HCT116 (cell line): ENCODE data around the gene CAMKK1. TPM values are rescaled to one million over a fixed set of nuclear protein-coding genes. Genes with fewer than 3 reads are reported as not detected.

Experiments used
- ATAC-seq: fragments of 200-7000 bp; cut with Tn5 transposase; 2 replicates; pipeline ENCODE4 v1.9.1; 2020; ENCODE audit warnings: mild to moderate bottlenecking, moderate library complexity
- BruUV-seq: library from RNA; stranded (reverse); fragments of 400-500 nt; replicated peaks from 2 replicates; lab custom pipeline; 2021; lab: Mats Ljungman, UMichigan
- CTCF ChIA-PET: fragments of 300-600 bp; sonication (Branson Sonifier 250); formaldehyde crosslinking; loops from one replicate; lab custom pipeline; 2021; ENCODE audit warnings: antibody characterized with exemption; lab: Charles Lee
- POLR2A ChIA-PET: fragments of 300-600, 350-600 bp; sonication (Branson Sonifier 250); formaldehyde crosslinking; loops from one replicate; lab custom pipeline; 2021; ENCODE audit warnings: antibody characterized with exemption; lab: Charles Lee
- RAD21 ChIA-PET, 2 experiments: fragments of 300-600 bp; sonication (Branson Sonifier 250); formaldehyde crosslinking; loops; one replicate each; lab custom pipeline; 2023; ENCODE audit warnings: low total read pairs in 2 of 2; ENCODE audit not compliant: uncharacterized antibody in 2 of 2, unreplicated experiment in 2 of 2, low non-redundant PET in 1 of 2; lab: Charles Lee
- DNase-seq: peaks from one replicate; pipeline ENCODE4 v3.0.0-alpha.2; 2010; ENCODE audit warnings: low read depth, low spot score
- H2AFZ ChIP-seq: fragments of 200-600 bp; shearing (Covaris generic), sonication (generic); 2 replicates; pipeline ENCODE4 v1.6.1; 2017; ENCODE audit warnings: low read depth, mixed run types, mixed read lengths, antibody characterized with exemption, low read length; ENCODE audit not compliant: poor library complexity, severe bottlenecking
- H3K27ac ChIP-seq: 2 replicates; pipeline ENCODE4 v1.5.1; 2012; ENCODE audit warnings: low read depth, low read length
- H3K27me3 ChIP-seq: fragments of 200-600 bp; sonication (generic); 2 replicates; pipeline ENCODE4 v1.6.1; 2016; ENCODE audit warnings: mixed run types, low read length, mixed read lengths; ENCODE audit not compliant: insufficient read depth
- H3K36me3 ChIP-seq, 2 experiments: fragments of 200-500 bp in 1 of 2; fragments of 200-600 bp in 1 of 2; sonication (Bioruptor generic) in 1 of 2; sonication (generic) in 1 of 2; 2 replicates each; pipeline versions ENCODE4 v1.5.1 to v1.6.1; 2014 to 2016; ENCODE audit warnings: low read length in 2 of 2, inconsistent platforms in 1 of 2, mixed read lengths in 1 of 2, mixed run types in 1 of 2; ENCODE audit not compliant: insufficient read depth in 2 of 2, control insufficient read depth in 1 of 2
- H3K4me1 ChIP-seq, 2 experiments: fragments of 200-600 bp in 1 of 2; sonication (generic) in 1 of 2; 2 replicates each; pipeline versions ENCODE4 v1.5.1 to v1.6.1; 2012 to 2017; ENCODE audit warnings: low read length in 2 of 2, inconsistent platforms in 1 of 2, mild to moderate bottlenecking in 1 of 2, mixed read lengths in 1 of 2, mixed run types in 1 of 2, moderate library complexity in 1 of 2; ENCODE audit not compliant: insufficient read depth in 2 of 2, control insufficient read depth in 1 of 2
- H3K4me2 ChIP-seq: fragments of 200-600 bp; sonication (generic); 2 replicates; pipeline ENCODE4 v1.6.1; 2017; ENCODE audit warnings: mixed run types, low read length, mixed read lengths
- H3K4me3 ChIP-seq, 2 experiments: fragments of 200-600 bp in 1 of 2; sonication (generic) in 1 of 2; replicated peaks in 1 of 2; 2 replicates each; pipeline ENCODE4 v1.5.1; 2011 to 2016; ENCODE audit warnings: low read length in 2 of 2, control low read depth in 1 of 2, low read depth in 1 of 2, mild to moderate bottlenecking in 1 of 2, mixed read lengths in 1 of 2, mixed run types in 1 of 2
- H3K79me2 ChIP-seq: fragments of 200-600 bp; sonication (generic); 2 replicates; pipeline ENCODE4 v1.6.1; 2017; ENCODE audit warnings: mild to moderate bottlenecking, mixed run types, low read length, moderate library complexity, mixed read lengths; ENCODE audit not compliant: insufficient read depth
- H3K9ac ChIP-seq: fragments of 200-600 bp; sonication (generic); 2 replicates; pipeline ENCODE4 v1.6.1; 2016; ENCODE audit warnings: low read length, mixed read lengths
- H3K9me2 ChIP-seq: fragments of 200-600 bp; sonication (generic), shearing (Covaris generic); 2 replicates; pipeline ENCODE4 v1.6.1; 2017; ENCODE audit warnings: mixed run types, mild to moderate bottlenecking, moderate library complexity; ENCODE audit not compliant: insufficient read depth
- H3K9me3 ChIP-seq, 2 experiments: fragments of 200-500 bp in 1 of 2; fragments of 200-600 bp in 1 of 2; sonication (Bioruptor generic) in 1 of 2; sonication (generic) in 1 of 2; 2 replicates each; pipeline ENCODE4 v1.6.1; 2014 to 2017; ENCODE audit warnings: low read length in 2 of 2, mixed read lengths in 2 of 2, inconsistent platforms in 1 of 2, low read depth in 1 of 2, mild to moderate bottlenecking in 1 of 2, mixed run types in 1 of 2, moderate library complexity in 1 of 2; ENCODE audit not compliant: control insufficient read depth in 1 of 2, insufficient read depth in 1 of 2
- H4K20me1 ChIP-seq: fragments of 200-600 bp; sonication (generic), shearing (Covaris generic); 2 replicates; pipeline ENCODE4 v1.6.1; 2017; ENCODE audit warnings: mixed run types, mild to moderate bottlenecking, moderate library complexity; ENCODE audit not compliant: insufficient read depth
- CBX3 ChIP-seq: IDR thresholded peaks from 2 replicates; pipeline ENCODE4 v1.6.1; 2012; ENCODE audit warnings: low read depth
- CEBPB ChIP-seq: IDR thresholded peaks from 2 replicates; pipeline ENCODE4 v1.6.1; 2012; ENCODE audit warnings: low read depth
- EGR1 ChIP-seq: IDR thresholded peaks from 2 replicates; pipeline ENCODE4 v1.6.1; 2012; ENCODE audit warnings: low read depth
- ELF1 ChIP-seq: IDR thresholded peaks from 2 replicates; pipeline ENCODE4 v1.6.1; 2012; ENCODE audit warnings: low read depth, borderline replicate concordance
- FOSL1 ChIP-seq: IDR thresholded peaks from 2 replicates; pipeline ENCODE4 v1.6.1; 2012; ENCODE audit warnings: low read depth
- RAD21 ChIP-seq: IDR thresholded peaks from 2 replicates; pipeline ENCODE4 v1.6.1; 2012; ENCODE audit warnings: low read depth, mild to moderate bottlenecking
- SP1 ChIP-seq: IDR thresholded peaks from 2 replicates; pipeline ENCODE4 v1.6.1; 2012; ENCODE audit warnings: low read depth
- SRF ChIP-seq: IDR thresholded peaks from 2 replicates; pipeline ENCODE4 v1.6.1; 2012; ENCODE audit warnings: low read depth
- TCF7L2 ChIP-seq: IDR thresholded peaks from 2 replicates; pipeline ENCODE4 v1.7.0; 2011; ENCODE audit warnings: borderline replicate concordance, inconsistent platforms; ENCODE audit not compliant: insufficient read depth, insufficient read length; ENCODE audit errors: extremely low read depth
- YY1 ChIP-seq: IDR thresholded peaks from 2 replicates; pipeline ENCODE4 v1.6.1; 2011; ENCODE audit warnings: low read length, low read depth, moderate library complexity, mild to moderate bottlenecking; ENCODE audit not compliant: insufficient replicate concordance; ENCODE audit errors: extremely low read depth
- ZFX ChIP-seq: fragments of 450-650 bp; IDR thresholded peaks from 2 replicates; pipeline ENCODE4 v1.6.1; 2017
- ZNF274 ChIP-seq: fragments of 200-500 bp; sonication (Bioruptor generic); IDR thresholded peaks from 2 replicates; pipeline ENCODE4 v1.6.1; 2014; ENCODE audit warnings: mild to moderate bottlenecking, low read depth, low read length, inconsistent platforms
- intact Hi-C: fragments of 100-400 bp; cut with micrococcal nuclease; formaldehyde crosslinking; loops from 2 replicates; pipeline ENCODE4 v1.10.0; 2022
- total RNA-seq: library from RNA; stranded (reverse); gene quantifications from one replicate; pipeline ENCODE4 v1.2.1, GENCODE V29; 2021; ENCODE audit not compliant: unreplicated experiment
- TF ChIP-seq, protein P1 (sequence below): IDR thresholded peaks from 2 replicates; pipeline ENCODE4 v1.6.1; 2012
- TF ChIP-seq, protein P2 (sequence below), 3 experiments: fragments of 200-600 bp in 1 of 3; sonication (generic) in 1 of 3; IDR thresholded peaks in 2 of 3; conservative IDR thresholded peaks in 1 of 3; 2 replicates each; pipeline ENCODE4 v1.5.1; 2012 to 2017; ENCODE audit warnings: low read depth in 2 of 3, low read length in 2 of 3, antibody characterized with exemption in 1 of 3, borderline replicate concordance in 1 of 3, control low read depth in 1 of 3, mild to moderate bottlenecking in 1 of 3, mixed read lengths in 1 of 3, mixed run types in 1 of 3, moderate library complexity in 1 of 3; ENCODE audit not compliant: insufficient read depth in 1 of 3
- TF ChIP-seq, protein P3 (sequence below): IDR thresholded peaks from 2 replicates; pipeline ENCODE4 v1.6.1; 2011; ENCODE audit warnings: mild to moderate bottlenecking, low read length, moderate library complexity; ENCODE audit not compliant: insufficient replicate concordance; ENCODE audit errors: extremely low read depth
- TF ChIP-seq, protein P4 (sequence below): IDR thresholded peaks from 2 replicates; pipeline ENCODE4 v1.6.1; 2012

The CAMKK1 gene
- total RNA-seq, 1 experiment from 2014 or later: 10.6 TPM

DNA sequence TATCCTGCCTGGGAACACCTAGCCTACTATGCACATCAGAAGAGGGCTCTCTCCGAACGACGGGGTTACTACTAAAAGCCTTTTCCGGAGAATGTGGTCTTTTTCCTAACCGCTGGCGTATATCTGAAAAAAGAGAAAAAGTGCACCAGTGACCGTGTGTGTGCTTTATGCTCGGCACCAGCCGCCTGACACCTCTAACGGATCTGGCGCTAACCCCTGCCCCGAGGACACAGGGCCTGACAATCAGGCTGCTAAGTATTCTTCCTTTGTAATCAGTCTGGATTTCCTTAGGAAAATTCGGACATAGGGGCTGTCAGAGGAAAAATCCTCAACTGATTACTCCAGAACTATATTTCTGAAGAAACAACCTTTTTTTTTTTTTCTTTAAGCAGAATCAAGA lies 78.5 kb downstream of the CAMKK1 start:
- no TSS peak for BruUV-seq
- no peaks in the 10 kb centered on the region for H3K27me3 ChIP-seq
- CTCF ChIA-PET: no interaction called here
- peaks cover 37 to 46% of the 10 kb centered on the region in 2 experiments; a peak in 3 of 4 replicates for H3K36me3 ChIP-seq
- RAD21 ChIA-PET: no interaction called here
- H2AFZ ChIP-seq: no peak overlapping the region
- DNase-seq (no peak), ATAC-seq (no peak)
- TF ChIP-seq, protein P1, sequence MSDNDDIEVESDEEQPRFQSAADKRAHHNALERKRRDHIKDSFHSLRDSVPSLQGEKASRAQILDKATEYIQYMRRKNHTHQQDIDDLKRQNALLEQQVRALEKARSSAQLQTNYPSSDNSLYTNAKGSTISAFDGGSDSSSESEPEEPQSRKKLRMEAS: no peak
- TF ChIP-seq CBX3 (no peak), ELF1 (no peak), CEBPB (no peak)
- H4K20me1 ChIP-seq: no peaks in the 10 kb centered on the region
- POLR2A ChIA-PET: no interaction called here
- H3K4me3 ChIP-seq: no peak overlapping the region
- H3K9me3 ChIP-seq: no peaks in the 10 kb centered on the region
- intact Hi-C loops: no loop called here
- H3K9ac ChIP-seq: no peak overlapping the region
- no peaks in the 10 kb centered on the region for H3K9me2 ChIP-seq
- no peak overlapping the region for H3K4me2 ChIP-seq
- H3K4me1 ChIP-seq: peaks cover 0 to under 1% of the 10 kb centered on the region in 2 experiments; a peak in 2 of 4 replicates
- H3K27ac ChIP-seq: no peak overlapping the region
- H3K79me2 ChIP-seq: no peaks in the 10 kb centered on the region

DNA sequence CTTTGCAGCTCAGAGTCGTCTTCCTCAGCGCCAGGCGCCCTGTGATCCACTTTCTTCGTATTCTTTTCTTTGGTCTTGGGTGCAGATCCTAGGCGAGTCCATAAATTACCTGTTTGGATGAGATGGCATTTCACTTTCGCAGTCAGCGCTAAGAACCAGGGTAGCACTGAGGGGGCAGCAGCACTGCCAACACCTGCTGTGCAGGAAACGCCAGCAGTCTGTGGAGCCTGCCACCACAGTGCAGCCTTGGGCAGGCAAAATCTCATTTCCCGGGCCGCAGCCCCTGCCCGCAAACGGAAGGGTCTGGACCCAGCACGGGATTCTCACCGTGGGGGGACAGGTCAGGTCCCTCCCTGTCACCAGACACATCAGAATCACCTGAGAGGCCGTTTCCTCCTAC lies 79.7 kb downstream of the CAMKK1 start:
- no peaks in the 10 kb centered on the region for H4K20me1 ChIP-seq
- POLR2A ChIA-PET: no interaction called here
- ATAC-seq (no peak), DNase-seq (no peak)
- intact Hi-C loops: no loop called here
- RAD21 ChIA-PET: no interaction called here
- H3K79me2 ChIP-seq: no peaks in the 10 kb centered on the region
- H3K9me3 ChIP-seq: no peaks in the 10 kb centered on the region
- H3K36me3 ChIP-seq: peaks cover 28 to 44% of the 10 kb centered on the region in 2 experiments; a peak in 3 of 4 replicates
- CTCF ChIA-PET: no interaction called here
- H2AFZ ChIP-seq: no peak overlapping the region
- peaks cover 3 to 6% of the 10 kb centered on the region in 2 experiments; a peak in 2 of 4 replicates for H3K4me1 ChIP-seq
- no peak overlapping the region for H3K9ac ChIP-seq
- BruUV-seq: no TSS peak
- no peaks in the 10 kb centered on the region for H3K9me2 ChIP-seq
- no peaks in the 10 kb centered on the region for H3K27me3 ChIP-seq
- H3K4me2 ChIP-seq: no peak overlapping the region
- no peak overlapping the region for H3K4me3 ChIP-seq
- H3K27ac ChIP-seq: no peak overlapping the region
- TF ChIP-seq CBX3: no peak
- TF ChIP-seq, protein P2, sequence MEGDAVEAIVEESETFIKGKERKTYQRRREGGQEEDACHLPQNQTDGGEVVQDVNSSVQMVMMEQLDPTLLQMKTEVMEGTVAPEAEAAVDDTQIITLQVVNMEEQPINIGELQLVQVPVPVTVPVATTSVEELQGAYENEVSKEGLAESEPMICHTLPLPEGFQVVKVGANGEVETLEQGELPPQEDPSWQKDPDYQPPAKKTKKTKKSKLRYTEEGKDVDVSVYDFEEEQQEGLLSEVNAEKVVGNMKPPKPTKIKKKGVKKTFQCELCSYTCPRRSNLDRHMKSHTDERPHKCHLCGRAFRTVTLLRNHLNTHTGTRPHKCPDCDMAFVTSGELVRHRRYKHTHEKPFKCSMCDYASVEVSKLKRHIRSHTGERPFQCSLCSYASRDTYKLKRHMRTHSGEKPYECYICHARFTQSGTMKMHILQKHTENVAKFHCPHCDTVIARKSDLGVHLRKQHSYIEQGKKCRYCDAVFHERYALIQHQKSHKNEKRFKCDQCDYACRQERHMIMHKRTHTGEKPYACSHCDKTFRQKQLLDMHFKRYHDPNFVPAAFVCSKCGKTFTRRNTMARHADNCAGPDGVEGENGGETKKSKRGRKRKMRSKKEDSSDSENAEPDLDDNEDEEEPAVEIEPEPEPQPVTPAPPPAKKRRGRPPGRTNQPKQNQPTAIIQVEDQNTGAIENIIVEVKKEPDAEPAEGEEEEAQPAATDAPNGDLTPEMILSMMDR (IDR thresholded peaks at IDR 0.05 in 2 of 3, conservative IDR thresholded peaks at IDR 0.05 in 1 of 3; ENCODE audit: borderline replicate concordance in 1 of 3, insufficient read depth in 1 of 3, low read depth in 2 of 3, low read length in 2 of 3): no peak
- TF ChIP-seq FOSL1: no peak
- TF ChIP-seq, protein P3, sequence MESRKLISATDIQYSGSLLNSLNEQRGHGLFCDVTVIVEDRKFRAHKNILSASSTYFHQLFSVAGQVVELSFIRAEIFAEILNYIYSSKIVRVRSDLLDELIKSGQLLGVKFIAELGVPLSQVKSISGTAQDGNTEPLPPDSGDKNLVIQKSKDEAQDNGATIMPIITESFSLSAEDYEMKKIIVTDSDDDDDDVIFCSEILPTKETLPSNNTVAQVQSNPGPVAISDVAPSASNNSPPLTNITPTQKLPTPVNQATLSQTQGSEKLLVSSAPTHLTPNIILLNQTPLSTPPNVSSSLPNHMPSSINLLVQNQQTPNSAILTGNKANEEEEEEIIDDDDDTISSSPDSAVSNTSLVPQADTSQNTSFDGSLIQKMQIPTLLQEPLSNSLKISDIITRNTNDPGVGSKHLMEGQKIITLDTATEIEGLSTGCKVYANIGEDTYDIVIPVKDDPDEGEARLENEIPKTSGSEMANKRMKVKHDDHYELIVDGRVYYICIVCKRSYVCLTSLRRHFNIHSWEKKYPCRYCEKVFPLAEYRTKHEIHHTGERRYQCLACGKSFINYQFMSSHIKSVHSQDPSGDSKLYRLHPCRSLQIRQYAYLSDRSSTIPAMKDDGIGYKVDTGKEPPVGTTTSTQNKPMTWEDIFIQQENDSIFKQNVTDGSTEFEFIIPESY: no peak
- TF ChIP-seq ZNF274: no peak
- TF ChIP-seq ZFX: no peak
- TF ChIP-seq, protein P1: no peak
- no peak for TF ChIP-seq YY1
- no peak for TF ChIP-seq EGR1
- TF ChIP-seq RAD21: no peak
- no peak for TF ChIP-seq ELF1
- no peak for TF ChIP-seq TCF7L2
- TF ChIP-seq, protein P4, sequence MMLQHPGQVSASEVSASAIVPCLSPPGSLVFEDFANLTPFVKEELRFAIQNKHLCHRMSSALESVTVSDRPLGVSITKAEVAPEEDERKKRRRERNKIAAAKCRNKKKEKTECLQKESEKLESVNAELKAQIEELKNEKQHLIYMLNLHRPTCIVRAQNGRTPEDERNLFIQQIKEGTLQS: no peak
- TF ChIP-seq SRF: no peak
- no peak for TF ChIP-seq SP1
